Measurements from ENCODE around the gene FAM168A.

The FAM168A gene

GRCh38 chr11:73465871-73466270 is 132.0 kb downstream of the FAM168A start:
- no peak for TF ChIP-seq CTCF (conservative IDR thresholded peaks at IDR 0.05; ENCODE audit: low read depth, low read length)
- DNase-seq (ENCODE audit: low read depth): no peak
- H3K4me3 ChIP-seq (ENCODE audit: low read depth, low read length): no peak overlapping the region

GRCh38 chr11:73465023-73465675 is 132.8 kb downstream of the FAM168A start:
- DNase-seq (ENCODE audit: low read depth): no peak
- H3K4me3 ChIP-seq (ENCODE audit: low read depth, low read length): no peak overlapping the region

GRCh38 chr11:73464347-73464746 is 133.6 kb downstream of the FAM168A start:
- no peak for TF ChIP-seq CTCF (conservative IDR thresholded peaks at IDR 0.05; ENCODE audit: low read depth, low read length)
- H3K4me3 ChIP-seq (ENCODE audit: low read depth, low read length): no peak overlapping the region
- peak; percentile 25 for DNase-seq (ENCODE audit: low read depth)

More at GRCh38 chr11:73465023-73465675, 132.8 kb downstream of the FAM168A start:
- no peak for TF ChIP-seq CTCF (conservative IDR thresholded peaks at IDR 0.05; ENCODE audit: low read depth, low read length)

GRCh38 chr11:73463359-73463758 is 134.6 kb downstream of the FAM168A start:
- TF ChIP-seq CTCF (conservative IDR thresholded peaks at IDR 0.05; ENCODE audit: low read depth, low read length): no peak
- peak; percentile 69 for DNase-seq (ENCODE audit: low read depth)
- H3K4me3 ChIP-seq (ENCODE audit: low read depth, low read length): no peak overlapping the region

GRCh38 chr11:73461964-73462363 is 135.9 kb downstream of the FAM168A start:
- TF ChIP-seq CTCF (conservative IDR thresholded peaks at IDR 0.05; ENCODE audit: low read depth, low read length): no peak
- no peak for DNase-seq (ENCODE audit: low read depth)
- no peak overlapping the region for H3K4me3 ChIP-seq (ENCODE audit: low read depth, low read length)

- no peak for TF ChIP-seq CTCF (conservative IDR thresholded peaks at IDR 0.05; ENCODE audit: low read depth, low read length)
- no peak overlapping the region for H3K4me3 ChIP-seq (ENCODE audit: low read depth, low read length)
- peak; percentile 20 for DNase-seq (ENCODE audit: low read depth)
These were observed 136.5 kb downstream of the FAM168A start for GRCh38 chr11:73461335-73461840.

GRCh38 chr11:73458201-73458600 is 139.7 kb downstream of the FAM168A start:
- no peak for DNase-seq (ENCODE audit: low read depth)
- TF ChIP-seq CTCF (conservative IDR thresholded peaks at IDR 0.05; ENCODE audit: low read depth, low read length): no peak

More at GRCh38 chr11:73458201-73458600, 139.7 kb downstream of the FAM168A start:
- H3K4me3 ChIP-seq (ENCODE audit: low read depth, low read length): no peak overlapping the region
